GM21786 (cell line): ENCODE data around the gene MRPL53.

Source experiments
- ATAC-seq: cut with Tn5 transposase; IDR thresholded peaks from one replicate; pipeline ENCODE4 v1.9.1; 2021; ENCODE audit not compliant: unreplicated experiment

The MRPL53 gene

DNA sequence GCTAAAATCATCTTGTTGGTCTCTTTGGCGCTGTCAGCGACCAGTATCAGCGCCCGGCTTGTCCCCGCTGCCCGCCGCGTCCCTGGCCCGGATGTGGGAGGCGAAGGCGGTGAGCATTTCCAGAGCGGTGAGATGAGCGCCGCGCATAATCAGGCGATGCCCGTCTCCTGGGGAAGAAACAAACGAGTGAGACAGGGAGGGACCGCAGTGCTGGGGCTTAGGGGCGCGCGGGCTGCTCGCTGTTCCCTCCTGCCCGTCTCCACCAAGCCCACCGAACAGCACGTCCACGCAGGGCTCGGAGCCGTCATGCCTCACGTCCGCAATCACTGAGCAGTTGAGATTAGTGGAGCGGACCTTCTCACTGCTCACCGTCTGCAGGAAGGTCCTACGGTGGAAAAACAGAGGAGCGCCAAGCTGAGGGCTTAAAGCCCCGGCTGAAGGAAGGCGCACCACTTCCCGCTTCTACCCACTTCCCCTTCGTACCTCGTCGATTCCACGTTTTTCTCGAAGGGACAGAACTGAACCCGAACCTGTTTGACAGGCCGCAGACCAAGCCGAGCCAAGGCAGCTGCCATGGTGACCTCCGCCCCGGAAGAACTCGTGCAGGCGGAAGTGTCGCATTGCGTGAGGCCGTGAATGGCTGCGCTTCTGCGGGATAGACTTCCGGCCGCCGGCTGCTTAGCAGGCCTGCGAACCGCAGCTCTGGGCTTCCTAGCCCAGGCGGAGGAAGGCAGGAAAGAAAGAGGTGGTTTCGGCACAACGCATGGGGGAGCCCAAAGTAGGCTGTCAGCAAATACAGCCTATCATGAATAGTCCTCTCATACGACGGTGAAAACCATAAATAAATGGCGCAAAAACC is at the start of gene MRPL53:
Gene MRPL53, minus strand, starts transcription at position 595 of the 859 bp plus-strand sequence. Its CDS starts 20 bp downstream, at position 575.
- peak; percentile 94 for ATAC-seq

GRCh38 chr2:74516650-74517049 is 44.2 kb upstream of the MRPL53 start:
- ATAC-seq: no peak

DNA sequence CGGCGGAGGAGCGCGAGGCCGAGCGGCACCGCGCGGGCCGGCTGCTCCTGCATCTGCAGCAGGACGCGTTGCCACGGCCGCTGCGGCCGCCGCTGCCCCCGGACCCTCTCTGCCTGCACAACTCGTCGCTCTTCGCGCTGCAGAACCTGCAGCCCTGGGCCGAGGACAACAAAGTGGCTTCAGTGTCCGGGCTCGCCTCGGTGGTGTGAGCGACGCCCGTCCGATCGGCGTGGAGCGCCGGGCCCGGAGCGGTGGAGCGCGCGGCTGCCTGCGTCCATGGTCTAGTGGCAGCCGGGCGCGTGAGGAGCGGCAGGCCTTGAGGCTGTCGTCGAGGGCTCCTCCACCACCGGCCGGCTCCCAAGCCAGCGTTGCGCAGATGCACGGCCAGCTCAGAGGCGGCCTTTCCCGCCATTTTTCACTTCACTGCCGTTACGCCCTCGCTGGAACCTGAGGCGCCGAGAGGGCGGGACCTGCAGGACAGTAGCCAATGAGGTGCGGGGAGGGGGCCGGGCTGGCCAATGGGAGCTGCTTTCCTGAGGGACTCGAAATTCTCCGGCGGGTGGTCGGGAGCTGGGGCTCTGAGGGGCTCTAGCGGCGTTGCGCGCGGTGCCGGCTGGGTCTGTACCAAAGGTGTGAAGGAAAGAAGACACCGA is 43.6 kb upstream of the MRPL53 start:
- no peak for ATAC-seq

DNA sequence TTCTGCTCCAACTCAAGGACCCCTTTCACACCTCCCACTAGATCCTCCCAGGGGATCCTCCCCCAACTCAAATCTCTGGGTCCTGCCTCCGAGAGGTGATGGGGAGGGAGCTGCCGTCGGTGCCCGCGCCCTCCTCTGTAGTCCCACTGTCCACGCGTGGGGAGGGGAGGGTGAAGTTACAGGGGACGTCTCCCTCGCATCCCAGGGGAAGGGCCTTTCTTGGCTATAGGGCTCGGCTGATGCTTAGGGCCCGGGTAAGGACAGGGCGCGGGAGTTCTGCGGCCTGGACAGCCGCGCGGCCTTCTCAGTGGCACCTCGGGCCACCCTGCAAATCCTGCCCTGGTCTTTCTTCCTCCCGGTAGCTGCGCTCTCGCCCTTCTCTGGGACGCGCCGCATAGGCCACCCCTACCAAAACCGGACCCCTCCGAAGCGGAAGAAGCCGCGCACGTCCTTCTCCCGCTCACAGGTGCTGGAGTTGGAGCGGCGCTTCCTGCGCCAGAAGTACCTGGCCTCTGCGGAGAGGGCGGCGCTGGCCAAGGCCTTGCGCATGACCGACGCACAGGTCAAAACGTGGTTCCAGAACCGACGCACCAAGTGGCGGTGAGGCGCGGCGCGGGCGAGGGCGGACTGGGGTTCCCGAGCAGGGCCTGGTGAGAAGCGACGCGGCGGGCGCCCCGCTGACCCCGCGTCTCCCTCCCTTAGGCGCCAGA is 42.9 kb upstream of the MRPL53 start:
- ATAC-seq: no peak

- no peak for ATAC-seq
These were observed 42.1 kb upstream of the MRPL53 start, which contains the start of gene TLX2 for GRCh38 chr2:74514368-74515270. Gene TLX2, plus strand, starts transcription at chr2:74514450. Its CDS starts 357 bp downstream, at chr2:74514807.

DNA sequence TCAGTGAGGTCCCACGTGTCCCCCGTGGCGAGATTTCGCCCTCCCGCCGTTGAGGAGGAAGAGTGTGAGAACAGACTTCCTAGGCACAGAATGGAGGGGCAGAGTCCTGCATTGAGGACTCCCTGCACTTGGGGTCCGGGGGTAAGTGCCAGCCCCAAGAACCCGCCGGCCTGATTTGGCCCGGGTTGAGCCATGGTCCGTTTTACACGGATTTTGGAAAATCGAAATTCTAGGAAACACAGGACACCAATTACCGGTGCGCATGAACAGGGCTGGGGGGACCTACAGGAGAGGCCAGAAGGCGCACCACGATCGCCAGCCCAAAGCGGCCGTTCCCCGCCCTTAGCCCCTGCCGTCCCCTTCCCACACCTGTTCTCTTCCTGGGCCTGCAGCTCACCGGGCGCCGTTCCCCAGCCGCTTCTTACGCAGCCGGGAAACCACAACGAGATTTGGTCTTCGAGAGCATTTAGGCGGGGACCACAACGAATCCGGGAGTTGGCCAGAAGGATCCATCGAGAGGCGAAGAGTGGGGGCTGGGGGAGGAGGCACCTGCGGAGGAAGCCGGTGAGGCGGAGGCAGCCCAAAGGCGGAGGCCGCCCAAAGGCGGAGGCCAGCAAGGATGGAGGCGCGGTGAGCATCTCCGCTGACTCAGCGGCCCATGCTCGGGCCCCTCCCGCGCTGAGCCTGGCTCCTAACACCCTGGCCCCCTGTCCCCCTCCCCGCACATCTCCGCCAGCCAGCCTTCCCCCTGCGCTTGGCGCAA is 41.3 kb upstream of the MRPL53 start:
- ATAC-seq: no peak

GRCh38 chr2:74512744-74513604 is 40.5 kb upstream of the MRPL53 start:
- ATAC-seq: no peak

DNA sequence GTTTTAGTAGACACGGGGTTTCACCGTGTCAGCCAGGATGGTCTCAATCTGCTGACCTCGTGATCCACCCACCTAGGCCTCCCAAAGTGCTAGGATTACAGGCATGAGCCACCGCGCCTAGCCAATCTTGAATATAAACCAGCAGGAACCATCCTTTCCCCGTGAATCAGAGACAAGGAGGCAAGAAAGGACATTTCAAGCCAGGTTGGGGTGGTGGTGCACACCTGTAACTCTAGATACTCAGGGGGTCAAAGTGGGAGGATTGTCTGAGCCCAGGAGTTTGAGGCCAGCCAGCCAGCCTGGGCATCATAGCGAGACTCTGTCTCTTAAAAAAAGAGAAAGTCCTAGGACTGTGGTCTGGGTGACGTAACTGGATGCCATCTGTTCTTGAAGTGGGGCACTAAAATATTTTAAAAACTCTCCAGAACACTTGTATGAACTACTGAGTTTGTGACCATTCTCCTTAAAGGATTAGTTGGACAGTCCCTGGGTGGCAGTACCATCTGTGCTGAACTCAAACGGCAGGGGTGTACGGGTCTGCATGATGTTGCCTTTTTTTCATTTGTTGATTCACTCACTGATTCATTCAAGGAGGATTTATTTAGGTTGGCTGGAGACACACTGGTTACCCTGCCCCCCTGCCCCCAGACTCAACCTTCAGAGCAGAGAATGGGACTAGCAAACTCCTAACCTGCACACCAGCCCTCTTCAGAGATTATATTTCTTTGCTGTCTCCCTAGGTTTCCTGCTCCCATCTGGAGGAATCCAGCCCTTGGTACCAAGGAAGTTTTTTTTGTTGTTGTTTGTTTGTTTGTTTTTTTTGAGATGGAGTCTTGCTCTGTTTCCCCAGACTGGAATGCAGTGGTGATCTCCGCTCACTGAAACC is 38.9 kb upstream of the MRPL53 start:
- ATAC-seq: no peak

GRCh38 chr2:74510272-74510671 is 37.8 kb upstream of the MRPL53 start:
- no peak for ATAC-seq

GRCh38 chr2:74507926-74508520 is 35.5 kb upstream of the MRPL53 start:
- ATAC-seq: peak; percentile 0

- ATAC-seq: peak; percentile 90
These were observed 34.9 kb upstream of the MRPL53 start, which contains the start of gene PCGF1 for GRCh38 chr2:74507145-74507925. Gene PCGF1, minus strand, starts transcription at chr2:74507695. Its CDS starts 27 bp downstream, at chr2:74507668.

DNA sequence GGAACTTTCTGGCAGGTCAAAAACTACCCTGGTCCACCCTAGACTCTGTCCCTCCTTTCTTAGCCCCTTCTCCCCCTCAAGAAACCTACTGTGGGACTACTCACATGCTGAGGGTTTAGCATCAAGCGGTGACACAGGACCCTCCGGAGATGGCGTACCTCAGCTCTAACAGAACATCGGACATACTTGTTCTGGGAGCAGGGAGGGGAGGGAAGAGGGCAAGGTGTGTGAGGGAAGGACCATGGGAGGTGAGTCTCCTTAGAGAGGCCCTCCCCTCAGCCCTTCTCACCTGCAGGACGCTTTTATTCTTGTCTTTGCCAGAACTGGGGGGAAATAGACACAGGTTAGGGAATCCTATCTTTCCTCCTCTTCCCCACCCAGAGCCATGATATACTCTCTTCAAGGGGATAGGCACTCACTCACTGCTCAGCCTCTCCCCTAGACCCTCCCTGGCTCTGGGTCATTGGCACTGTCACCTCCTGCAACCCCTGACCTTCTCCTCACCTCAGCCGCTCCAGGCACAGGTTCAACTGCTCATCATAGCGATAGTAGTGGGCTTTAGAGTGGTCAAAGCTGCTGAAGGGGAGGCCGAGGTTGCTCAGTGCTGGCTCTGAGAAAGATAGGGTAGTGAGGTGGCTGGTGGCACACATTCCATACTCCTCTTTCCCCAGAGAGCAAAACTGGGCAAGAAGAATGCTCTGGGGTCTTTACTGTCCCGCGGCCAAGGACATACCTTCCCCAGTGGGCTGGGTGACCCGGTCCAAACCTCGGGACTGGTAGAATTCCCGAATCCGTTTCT is 33.2 kb upstream of the MRPL53 start:
- no peak for ATAC-seq

DNA sequence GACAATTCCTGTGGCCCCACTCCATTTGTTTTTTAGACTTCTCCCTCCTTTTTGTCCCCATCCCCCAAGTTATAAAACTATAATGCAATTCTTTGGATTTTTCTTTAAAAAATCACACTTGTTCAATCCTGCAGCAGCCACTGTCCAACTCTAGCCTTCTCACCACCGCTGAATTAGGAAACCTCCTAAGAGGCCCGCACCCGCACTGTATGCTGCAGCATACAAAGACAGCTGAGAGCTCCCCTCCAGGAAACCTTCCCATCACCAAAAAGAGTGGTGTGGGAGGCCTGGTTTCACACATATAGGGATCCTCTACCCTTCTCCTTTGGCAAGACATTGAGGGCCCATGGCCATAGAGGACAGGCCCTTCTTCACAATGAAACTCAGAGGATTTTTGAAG is 32.1 kb upstream of the MRPL53 start:
- ATAC-seq: no peak

DNA sequence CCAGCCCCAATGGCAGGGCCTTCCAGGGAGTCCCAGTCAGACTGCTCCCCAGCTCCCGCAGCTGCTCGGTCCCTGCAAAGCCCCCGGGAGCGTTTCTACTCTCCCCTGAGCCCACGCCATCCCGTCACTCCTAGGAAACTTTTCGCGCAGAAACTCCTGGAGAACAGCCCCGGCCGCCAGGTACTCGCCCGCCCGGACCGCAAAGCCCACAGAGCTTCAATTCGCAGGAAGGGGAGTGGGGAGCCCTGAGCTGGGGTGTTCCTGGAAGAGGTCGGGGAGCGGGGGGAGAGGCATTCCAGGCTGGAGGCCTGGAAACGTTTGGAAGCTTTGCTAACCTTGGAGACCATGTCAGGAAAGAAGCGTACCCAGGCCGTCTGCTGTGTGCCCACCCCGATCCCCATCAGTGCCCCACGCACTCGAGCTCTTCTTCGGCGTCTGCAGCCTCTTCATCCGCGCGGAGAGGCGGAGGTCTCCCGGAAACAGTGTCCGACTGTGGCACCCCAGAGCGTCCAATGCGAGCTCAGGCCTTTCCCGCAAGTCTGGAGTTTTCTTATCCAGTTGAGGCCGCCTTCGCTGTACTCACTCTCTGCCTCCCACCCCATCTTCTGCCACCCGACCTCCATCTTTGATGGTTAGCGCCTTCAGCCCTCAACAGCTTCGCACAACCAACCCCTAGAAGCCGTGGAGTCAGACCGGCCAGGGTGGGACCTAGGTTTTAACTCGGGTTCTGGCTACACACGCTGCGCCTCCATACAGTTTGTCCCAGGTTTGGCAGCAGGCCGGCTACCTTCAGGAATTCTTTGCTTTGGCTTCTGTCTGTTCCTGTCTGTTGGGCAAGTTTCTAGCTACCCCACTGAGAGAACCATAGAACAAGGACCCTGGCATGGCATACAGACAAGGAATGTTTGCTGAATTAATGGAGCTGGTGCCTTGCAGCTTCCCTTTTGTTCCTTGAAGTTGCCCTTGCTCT is 31.3 kb upstream of the MRPL53 start:
- no peak for ATAC-seq
